ENCODE results near the gene ABHD17B. TPM values are rescaled to one million over a fixed set of nuclear protein-coding genes. Genes with fewer than 3 reads are reported as not detected.
"Not testable (repeated sequence)": the region's sequence is repeated elsewhere in the genome, so short reads cannot be mapped to it uniquely, and the experiment has no call there.

ABHD17B gene
- 12.1 TPM for polyA plus RNA-seq (2013, experiment 1 of 2; ENCODE audit: insufficient read length)
- polyA plus RNA-seq (2013, experiment 2 of 2; ENCODE audit: insufficient read length): 13.6 TPM

DNA sequence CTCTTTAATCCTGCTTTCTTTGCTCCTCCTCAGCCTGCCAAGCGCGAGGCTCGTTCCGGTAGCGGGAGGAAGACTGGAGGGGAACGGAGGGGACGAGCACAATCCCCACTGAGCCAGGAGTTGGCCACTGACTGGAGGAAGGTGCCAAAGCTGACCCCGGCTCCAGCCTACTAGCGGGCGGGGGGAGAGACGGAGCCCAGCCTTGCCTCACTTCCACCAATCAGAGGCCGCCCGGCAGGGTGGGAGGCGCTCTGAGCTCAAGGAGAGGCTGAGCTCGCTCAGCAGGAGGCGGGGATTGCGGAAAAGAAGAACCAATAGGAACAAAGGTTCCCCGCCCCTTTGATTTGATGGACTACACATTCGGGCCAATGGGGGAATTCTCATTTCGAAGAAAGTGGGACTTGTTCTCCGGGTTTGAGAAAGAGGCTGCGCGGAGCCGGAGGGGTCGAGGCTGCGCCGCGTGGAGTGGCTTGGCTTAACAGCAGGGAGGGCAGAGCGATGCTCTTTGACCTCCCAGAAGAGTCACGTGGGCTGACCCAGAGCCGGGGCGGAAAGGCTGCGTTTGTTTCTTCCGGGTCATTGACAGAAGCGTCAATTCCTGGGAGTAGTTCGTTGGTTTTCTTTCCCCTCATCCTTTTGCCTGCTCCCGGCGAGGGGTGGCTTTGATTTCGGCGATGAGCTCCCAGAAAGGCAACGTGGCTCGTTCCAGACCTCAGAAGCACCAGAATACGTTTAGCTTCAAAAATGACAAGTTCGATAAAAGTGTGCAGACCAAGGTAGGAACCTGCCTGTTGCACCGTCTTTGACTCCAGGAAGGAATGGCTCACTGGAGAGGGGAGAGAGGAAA, at the start of gene ABHD17B, which contains the start of gene C9orf85:
ABHD17B (minus strand) TSS at position 133 of the 847 bp plus-strand sequence. CDS start 36,113 bp downstream, outside the sequence.
C9orf85 (plus strand) TSS at position 579 of the 847 bp plus-strand sequence; CDS start at position 675, 96 bp downstream.
- peak; percentile 100 for DNase-seq

- no peak for DNase-seq
Measured at GRCh38 chr9:71955300-71955915, 44.4 kb upstream of the ABHD17B start.

- DNase-seq: not testable (repeated sequence)
Measured at GRCh38 chr9:71954652-71955051, 43.7 kb upstream of the ABHD17B start.

GRCh38 chr9:71944754-71945375, 33.9 kb upstream of the ABHD17B start:
- no peak for DNase-seq

DNA sequence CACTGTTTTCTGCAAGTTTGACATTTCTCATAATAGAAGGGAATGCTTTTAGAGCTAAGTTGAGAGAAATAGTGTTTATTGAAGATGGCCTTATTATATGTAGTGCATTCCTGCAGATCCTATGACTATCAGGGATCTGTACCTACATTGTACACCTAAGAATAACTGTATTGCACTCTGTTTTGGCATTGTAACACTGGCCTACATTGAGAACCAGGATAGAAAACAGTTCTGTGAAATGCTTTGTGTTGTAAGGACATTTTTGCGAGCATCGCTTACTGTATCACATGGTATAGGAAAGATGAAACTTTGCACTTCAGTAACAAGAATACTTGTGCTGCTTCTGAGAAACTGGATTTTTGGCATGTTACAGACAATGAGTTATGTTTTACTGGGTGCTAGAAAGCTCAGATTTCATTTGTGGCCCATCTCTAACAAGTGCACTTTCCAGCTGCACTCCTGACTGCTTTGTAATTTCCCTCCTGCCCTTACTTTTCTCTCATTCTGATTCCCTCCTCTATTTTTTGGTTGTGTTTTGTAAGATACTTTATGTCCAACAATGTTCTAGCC, 31.1 kb upstream of the ABHD17B start:
- DNase-seq: no peak

- DNase-seq: peak; percentile 71
Measured at GRCh38 chr9:71941060-71941568, 30.1 kb upstream of the ABHD17B start.

GRCh38 chr9:71937898-71938297, 26.9 kb upstream of the ABHD17B start:
- DNase-seq: peak; percentile 56

GRCh38 chr9:71937070-71937625, 26.2 kb upstream of the ABHD17B start:
- DNase-seq: no peak

DNA sequence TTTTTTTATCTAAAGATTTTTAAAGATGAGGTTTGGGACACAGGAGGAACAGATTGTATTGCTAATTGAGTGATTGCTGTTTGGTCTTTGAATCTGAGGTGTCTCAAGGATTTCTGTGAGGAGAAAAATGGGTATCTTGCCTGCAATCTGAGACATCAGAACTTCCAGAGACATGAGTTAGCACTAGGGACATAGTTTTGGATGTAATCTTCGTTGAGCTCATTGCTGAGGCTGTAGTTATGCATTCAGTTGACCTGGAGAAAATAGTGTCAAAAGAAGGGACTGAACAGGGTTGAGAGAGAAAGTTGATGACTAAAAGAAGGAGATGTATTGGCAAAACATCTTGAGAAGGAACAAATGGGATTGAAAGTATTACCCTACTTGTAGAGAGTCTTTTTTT, 25.1 kb upstream of the ABHD17B start:
- DNase-seq: no peak

DNA sequence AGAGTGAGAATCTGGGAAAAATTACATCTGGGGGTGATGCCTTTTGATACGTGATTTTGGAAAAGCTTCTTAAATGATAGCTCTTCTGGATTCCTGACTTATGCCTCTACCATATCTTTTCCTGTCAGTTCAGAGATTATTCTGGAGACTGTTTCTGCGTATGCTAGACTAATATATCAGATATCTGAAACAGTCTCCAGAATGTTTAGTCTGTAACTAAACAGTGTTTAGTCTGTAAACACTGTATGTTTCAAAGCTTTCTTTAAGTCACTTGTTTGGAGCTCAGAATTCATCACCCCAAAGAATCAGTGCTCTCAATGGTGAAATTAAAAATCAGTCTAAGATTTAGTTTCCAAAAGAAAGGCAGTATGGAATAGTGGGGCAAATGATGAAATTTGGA, 20.2 kb upstream of the ABHD17B start:
- DNase-seq: no peak

GRCh38 chr9:71929791-71930440, 18.9 kb upstream of the ABHD17B start:
- DNase-seq: peak; percentile 75

DNA sequence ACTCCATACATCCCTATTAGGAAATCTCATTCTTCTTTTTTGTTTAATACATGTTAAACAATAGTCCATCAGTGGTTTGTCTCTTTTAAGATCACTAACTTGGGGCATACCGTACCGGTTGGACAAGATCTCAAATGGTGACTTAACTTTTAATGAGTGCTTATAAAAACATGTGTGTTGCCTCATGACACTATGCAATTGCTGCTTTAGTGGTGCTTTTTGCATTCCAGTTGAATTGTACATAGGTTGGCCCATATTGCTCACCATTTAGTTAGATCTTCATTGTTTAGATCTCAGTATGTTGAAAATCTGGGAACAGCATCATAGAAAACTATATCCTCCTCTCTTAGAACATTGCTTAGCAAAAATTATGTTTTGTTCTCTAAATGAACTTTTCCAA, 18.2 kb upstream of the ABHD17B start:
- peak; percentile 79 for DNase-seq

GRCh38 chr9:71928806-71929205, 17.8 kb upstream of the ABHD17B start:
- DNase-seq: no peak

DNA sequence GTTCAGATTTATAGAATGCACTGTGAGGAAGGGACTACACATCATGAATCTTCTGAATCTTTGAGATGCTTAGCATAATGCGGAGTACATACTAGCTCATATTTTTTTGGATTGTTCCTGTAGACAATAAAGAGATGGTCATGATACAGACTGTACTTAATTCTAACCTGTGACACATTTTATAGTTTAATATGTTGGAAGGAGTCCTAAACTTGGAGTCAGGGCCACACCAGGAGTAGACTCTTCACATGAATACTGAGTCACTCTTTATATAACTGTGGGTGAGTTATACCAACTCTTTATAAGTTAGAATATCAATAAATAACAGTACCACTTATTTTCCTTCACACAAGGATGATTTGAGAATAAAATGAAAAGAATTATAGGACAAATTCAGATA, 17.4 kb upstream of the ABHD17B start:
- no peak for DNase-seq

DNA sequence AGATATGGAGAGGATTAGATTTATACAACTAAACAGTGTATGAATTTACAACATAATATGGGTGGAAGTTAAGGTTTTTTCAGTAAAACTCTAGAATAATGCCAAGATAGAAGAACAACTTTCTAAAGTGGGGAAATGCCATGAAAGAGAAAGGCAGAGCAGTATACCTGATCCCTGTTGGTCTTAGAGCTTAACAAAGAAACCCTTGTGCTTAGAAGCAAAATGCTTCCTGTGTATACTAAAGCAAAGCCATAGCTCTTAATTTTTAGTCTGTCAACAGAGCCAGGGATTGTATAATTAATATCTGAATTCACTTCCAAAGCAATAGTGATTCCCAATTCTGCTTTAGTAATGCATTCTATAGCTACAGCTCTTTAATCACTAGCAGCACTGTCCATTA, 14.8 kb upstream of the ABHD17B start:
- no peak for DNase-seq

- no peak for DNase-seq
Measured at GRCh38 chr9:71924576-71924975, 13.6 kb upstream of the ABHD17B start.

GRCh38 chr9:71921190-71921814, 10.3 kb upstream of the ABHD17B start:
- DNase-seq: no peak

GRCh38 chr9:71920456-71921189, 9.6 kb upstream of the ABHD17B start:
- DNase-seq: no peak

DNA sequence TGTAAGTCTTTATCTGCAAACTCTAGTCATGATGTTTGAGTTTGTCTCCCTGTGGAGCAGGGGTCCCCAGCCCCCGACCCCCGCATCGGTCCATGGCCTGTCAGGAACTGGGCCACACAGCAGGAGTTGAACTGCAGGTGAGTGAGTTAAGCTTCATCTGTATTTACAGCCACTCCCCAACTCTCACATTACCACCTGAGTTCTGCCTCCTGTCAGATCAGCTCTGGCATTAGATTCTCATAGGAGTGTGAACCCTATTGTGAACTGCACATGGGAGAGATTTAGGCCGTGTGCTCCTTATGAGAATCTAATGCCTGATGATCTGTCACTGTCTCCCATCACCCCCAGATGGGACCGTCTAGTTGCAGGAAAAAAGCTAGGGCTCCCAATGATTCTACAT, 7.4 kb upstream of the ABHD17B start:
- no peak for DNase-seq

DNA sequence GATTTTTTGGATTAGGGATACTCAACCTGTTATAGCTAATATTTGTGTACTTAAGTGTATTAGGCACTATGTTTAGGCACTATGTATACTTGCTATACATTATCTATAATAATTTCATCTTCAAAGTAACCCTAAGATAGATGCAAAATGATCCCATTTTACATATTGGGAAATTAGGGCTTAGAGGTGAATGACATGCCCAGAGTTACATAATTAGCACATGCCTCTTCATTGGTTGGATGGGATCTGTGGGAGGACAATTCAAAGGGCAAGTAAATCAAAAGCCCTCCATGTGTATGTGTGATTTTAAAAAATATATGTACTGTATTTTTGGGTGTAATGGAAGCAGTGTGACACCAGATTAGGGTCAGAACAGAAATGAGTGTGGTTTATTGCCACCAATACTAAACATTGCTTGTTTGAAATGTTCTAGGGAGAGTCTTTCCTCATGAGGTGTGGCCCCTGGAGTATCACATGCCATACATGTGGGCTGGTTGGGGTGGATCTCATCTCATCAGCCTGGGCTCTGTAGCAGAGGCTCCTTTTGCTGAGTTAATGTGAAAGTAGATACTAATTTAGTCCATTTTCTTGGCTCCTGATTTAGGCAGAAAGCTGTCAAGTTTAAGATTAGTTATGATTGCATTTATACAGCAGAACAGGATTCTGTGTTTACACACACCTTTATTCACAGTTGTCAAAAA, 6.0 kb upstream of the ABHD17B start:
- DNase-seq: no peak

Data from fibroblast of skin of back (primary cell).